WERI-Rb-1 (cell line): Measurements from ENCODE around the gene HSD17B2.
A peak's percentile ranks its signal among the peaks of the same experiment; 100 is the strongest.

Source experiments
- DNase-seq: peaks from one replicate; pipeline ENCODE4 v3.0.0-alpha.2; 2020
- H3K27ac ChIP-seq: fragments of 250-450 bp; sonication (Bioruptor Pico); 2 replicates; pipeline ENCODE4 v1.5.1; 2020; ENCODE audit warnings: mild to moderate bottlenecking, moderate library complexity
- H3K27me3 ChIP-seq: fragments of 250-450 bp; sonication (Bioruptor Pico); 2 replicates; pipeline ENCODE4 v1.5.1; 2021; ENCODE audit warnings: mild to moderate bottlenecking, low read depth, moderate library complexity; ENCODE audit not compliant: insufficient read depth, severe bottlenecking
- H3K36me3 ChIP-seq: fragments of 250-450 bp; sonication (Bioruptor Pico); 2 replicates; pipeline ENCODE4 v1.5.1; 2020; ENCODE audit warnings: mild to moderate bottlenecking, moderate library complexity
- H3K4me3 ChIP-seq: 2 replicates; pipeline ENCODE4 v1.5.1; 2011; ENCODE audit warnings: low read depth, mild to moderate bottlenecking, control low read depth, low read length
- H3K9me3 ChIP-seq: fragments of 250-450 bp; sonication (Bioruptor Pico); 2 replicates; pipeline ENCODE4 v1.5.1; 2021; ENCODE audit warnings: mild to moderate bottlenecking, moderate library complexity; ENCODE audit not compliant: severe bottlenecking
- TF ChIP-seq, protein P1 (sequence below): IDR thresholded peaks from 2 replicates; pipeline ENCODE4 v1.5.1; 2011; ENCODE audit warnings: low read depth, mild to moderate bottlenecking, control low read depth, inconsistent platforms, low read length

Gene HSD17B2

DNA sequence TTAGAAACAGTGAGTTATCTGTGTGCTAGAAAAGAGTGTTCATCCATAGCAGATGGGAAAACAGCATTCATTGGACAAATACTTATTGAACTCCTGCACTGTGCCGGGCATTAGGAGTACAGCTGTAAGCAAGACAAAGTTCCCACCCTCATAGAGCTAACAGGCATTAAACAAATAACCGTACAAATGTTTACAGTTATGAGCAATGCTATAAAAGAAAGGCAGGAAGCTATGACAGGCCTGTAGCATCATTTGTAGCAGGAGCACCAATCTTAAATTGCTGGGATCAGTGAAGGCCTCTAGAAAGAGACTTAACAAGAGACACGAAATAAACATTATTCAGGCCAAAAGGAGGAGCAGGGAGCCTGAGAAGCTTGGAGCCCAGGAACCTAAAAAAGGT lies 39.4 kb upstream of the HSD17B2 start:
- Histone ChIP-seq H3K36me3 (no peaks in the 10 kb centered on the region), H3K9me3 (no peaks in the 10 kb centered on the region), H3K27ac (no peak overlapping the region), H3K4me3 (no peak overlapping the region), H3K27me3 (no peaks in the 10 kb centered on the region)
- no peak for DNase-seq
- TF ChIP-seq, protein P1, sequence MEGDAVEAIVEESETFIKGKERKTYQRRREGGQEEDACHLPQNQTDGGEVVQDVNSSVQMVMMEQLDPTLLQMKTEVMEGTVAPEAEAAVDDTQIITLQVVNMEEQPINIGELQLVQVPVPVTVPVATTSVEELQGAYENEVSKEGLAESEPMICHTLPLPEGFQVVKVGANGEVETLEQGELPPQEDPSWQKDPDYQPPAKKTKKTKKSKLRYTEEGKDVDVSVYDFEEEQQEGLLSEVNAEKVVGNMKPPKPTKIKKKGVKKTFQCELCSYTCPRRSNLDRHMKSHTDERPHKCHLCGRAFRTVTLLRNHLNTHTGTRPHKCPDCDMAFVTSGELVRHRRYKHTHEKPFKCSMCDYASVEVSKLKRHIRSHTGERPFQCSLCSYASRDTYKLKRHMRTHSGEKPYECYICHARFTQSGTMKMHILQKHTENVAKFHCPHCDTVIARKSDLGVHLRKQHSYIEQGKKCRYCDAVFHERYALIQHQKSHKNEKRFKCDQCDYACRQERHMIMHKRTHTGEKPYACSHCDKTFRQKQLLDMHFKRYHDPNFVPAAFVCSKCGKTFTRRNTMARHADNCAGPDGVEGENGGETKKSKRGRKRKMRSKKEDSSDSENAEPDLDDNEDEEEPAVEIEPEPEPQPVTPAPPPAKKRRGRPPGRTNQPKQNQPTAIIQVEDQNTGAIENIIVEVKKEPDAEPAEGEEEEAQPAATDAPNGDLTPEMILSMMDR = no peak

DNA sequence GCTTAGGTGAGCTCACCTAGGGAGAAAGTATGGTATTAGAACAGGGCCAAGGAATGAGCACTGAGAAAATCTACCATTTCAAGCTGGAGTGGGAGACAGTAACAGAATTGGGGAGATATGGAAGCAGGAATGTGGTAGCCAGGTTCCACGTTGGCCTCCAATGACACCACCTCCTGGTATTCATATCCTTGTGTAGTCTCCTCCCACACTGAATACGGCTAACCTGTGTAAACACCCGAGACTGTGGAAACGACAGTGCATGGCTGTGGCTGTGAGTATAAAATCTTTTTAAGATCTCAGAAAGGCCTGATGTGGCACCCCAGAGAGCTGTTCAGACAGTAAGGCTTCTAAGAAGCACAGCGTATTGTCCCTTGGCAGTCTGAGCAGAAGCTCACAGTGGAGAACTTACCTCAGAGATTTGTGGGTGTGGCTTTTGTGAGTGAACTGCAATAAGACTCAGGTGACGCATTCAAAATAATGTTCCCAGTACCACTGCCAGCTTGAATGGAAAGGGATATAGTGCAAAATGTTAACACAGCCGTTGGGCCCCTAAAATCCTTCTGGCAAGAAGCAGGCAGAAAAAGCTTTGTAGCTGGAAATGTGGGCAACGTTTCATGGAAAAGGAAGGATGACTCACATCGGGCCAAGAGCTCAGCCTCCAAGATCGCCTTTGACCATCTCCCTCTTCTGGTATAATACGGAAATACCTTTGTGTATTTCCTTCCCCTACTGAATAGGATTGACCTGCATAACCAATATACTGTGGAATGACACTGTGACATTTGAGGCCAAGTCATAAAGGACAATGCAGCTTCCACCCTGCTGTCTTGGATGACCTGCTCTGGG lies 38.2 kb upstream of the HSD17B2 start:
- H3K4me3 ChIP-seq = no peak overlapping the region
- TF ChIP-seq, protein P1 = peak; percentile 20; the same call in 1 of the 2 replicates
- H3K27me3 ChIP-seq = no peaks in the 10 kb centered on the region
- H3K27ac ChIP-seq = no peak overlapping the region
- H3K9me3 ChIP-seq = no peaks in the 10 kb centered on the region
- DNase-seq = no peak
- H3K36me3 ChIP-seq = no peaks in the 10 kb centered on the region

DNA sequence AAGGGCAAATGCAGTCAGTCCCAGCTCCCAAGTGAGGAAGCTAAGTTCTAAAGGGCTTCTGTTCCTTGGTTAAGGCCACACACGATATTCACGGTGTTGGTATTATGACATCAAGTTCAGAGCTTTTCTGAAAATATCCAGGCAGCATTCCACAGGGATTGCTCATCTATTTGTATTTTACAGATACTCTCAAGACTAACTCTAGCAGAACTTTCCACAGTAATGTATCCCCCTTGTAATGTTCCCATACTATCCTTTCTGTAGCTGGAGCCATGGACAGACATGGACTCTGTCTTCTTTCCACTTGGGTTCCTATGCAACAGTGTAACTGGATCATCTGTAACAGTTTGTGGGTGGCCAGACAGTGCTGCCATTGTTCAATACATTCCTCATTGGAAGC lies 37.3 kb upstream of the HSD17B2 start:
- Histone ChIP-seq H3K27ac (no peak overlapping the region), H3K36me3 (no peaks in the 10 kb centered on the region), H3K9me3 (no peaks in the 10 kb centered on the region), H3K4me3 (no peak overlapping the region), H3K27me3 (no peaks in the 10 kb centered on the region)
- no peak for DNase-seq
- TF ChIP-seq, protein P1 = no peak

DNA sequence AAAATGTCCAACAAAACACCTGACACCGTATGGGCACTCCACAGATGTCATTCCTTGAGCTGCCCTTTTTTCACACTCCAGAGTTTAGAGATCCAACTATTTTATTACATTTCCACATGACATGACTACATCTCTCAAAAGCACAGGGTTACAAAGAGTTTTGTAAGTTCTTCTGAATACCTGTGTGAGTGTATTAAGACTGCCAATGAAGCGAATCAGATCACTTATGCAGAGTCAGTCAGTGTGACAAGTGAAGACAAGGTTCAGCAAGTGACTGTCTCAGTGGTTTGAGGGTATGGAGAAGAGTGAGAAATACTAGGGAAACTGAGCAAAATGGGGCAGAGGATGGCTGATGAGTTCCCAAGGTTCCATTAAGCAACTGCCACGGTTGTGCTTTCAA lies 32.2 kb upstream of the HSD17B2 start:
- TF ChIP-seq, protein P1 = no peak
- no peak overlapping the region for H3K4me3 ChIP-seq
- no peak overlapping the region for H3K27ac ChIP-seq
- no peaks in the 10 kb centered on the region for H3K27me3 ChIP-seq
- H3K9me3 ChIP-seq = no peaks in the 10 kb centered on the region
- H3K36me3 ChIP-seq = no peaks in the 10 kb centered on the region
- no peak for DNase-seq

DNA sequence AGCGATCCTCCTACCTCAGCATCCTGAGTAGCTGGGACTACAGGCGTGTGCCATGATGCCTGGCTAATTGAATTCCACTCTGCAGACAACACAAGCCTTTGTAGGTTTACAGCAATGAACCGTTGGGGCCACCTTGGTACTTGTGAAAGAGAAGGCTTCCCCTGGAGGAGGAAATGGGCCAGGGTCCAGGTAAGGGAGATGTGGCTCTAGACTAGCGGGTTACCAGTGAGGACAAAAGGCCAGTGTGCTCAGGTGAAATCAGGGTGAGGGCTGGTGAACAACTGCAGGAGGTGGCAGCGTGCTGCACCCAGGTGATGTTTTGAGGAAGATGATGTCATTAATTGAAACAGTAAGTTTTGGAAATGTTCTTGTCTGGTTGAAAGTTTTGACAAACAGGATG lies 30.5 kb upstream of the HSD17B2 start:
- no peak for DNase-seq
- no peak overlapping the region for H3K27ac ChIP-seq
- no peaks in the 10 kb centered on the region for H3K36me3 ChIP-seq
- no peaks in the 10 kb centered on the region for H3K9me3 ChIP-seq
- H3K27me3 ChIP-seq = no peaks in the 10 kb centered on the region
- H3K4me3 ChIP-seq = no peak overlapping the region
- TF ChIP-seq, protein P1 = no peak
